K562 (cell line): Measurements from ENCODE around the gene ITPK1. TPM values are rescaled to one million over a fixed set of nuclear protein-coding genes. Genes with fewer than 3 reads are reported as not detected.

Source experiments
- ATAC-seq: fragments of 200-7000 bp; cut with Tn5 transposase; 3 replicates; pipeline ENCODE4 v1.9.1; 2020; ENCODE audit warnings: moderate library complexity
- BruUV-seq: library from RNA; stranded (reverse); fragments of 400-500 nt; replicated peaks from 2 replicates; lab custom pipeline; 2021; lab: Mats Ljungman, UMichigan
- CTCF ChIA-PET: fragments of 300-600 bp; formaldehyde crosslinking; extraction: SDS; loops from one replicate; lab custom pipeline; 2021; ENCODE audit warnings: low intra/inter-chr PET ratio; lab: Yijun Ruan, JAX
- POLR2A ChIA-PET: fragments of 300-600, 350-650 bp; sonication (Branson Sonifier 250); formaldehyde crosslinking; extraction: SDS; loops from one replicate; lab custom pipeline; 2021; ENCODE audit warnings: antibody characterized with exemption, inconsistent platforms; lab: Yijun Ruan, JAX
- DNase-seq, 4 experiments: peaks; one replicate each; pipeline versions ENCODE4 v3.0.0 to v3.0.0-alpha.2; 2011 to 2018; ENCODE audit warnings: low spot score in 3 of 4, mixed read lengths in 3 of 4; ENCODE audit errors: extremely low read depth in 1 of 4
- FAIRE-seq: peaks from 2 replicates; lab custom pipeline; 2011; peaks lifted over from hg19 to GRCh38; lab: Jason Lieb, UNC
- H2AFZ ChIP-seq: 2 replicates; pipeline ENCODE4 v1.6.0; 2011; ENCODE audit warnings: low read depth, low read length, control low read depth, inconsistent platforms
- H3K27ac ChIP-seq: fragments of 200-600 bp; 3 replicates; pipeline ENCODE4 v1.8.0; 2011; ENCODE audit warnings: low read depth, mild to moderate bottlenecking, control low read depth, inconsistent platforms, low read length, moderate library complexity, mixed read lengths; ENCODE audit errors: extremely low read depth
- H3K27me3 ChIP-seq, 2 experiments: fragments of 300-600 bp in 1 of 2; 2 replicates in 1 of 2; 3 replicates in 1 of 2; pipeline versions ENCODE4 v1.6.0 to v1.8.0; 2011; ENCODE audit warnings: inconsistent platforms in 2 of 2, low read length in 2 of 2, mild to moderate bottlenecking in 1 of 2, mixed read lengths in 1 of 2, moderate library complexity in 1 of 2; ENCODE audit not compliant: control insufficient read depth in 2 of 2, insufficient read depth in 2 of 2
- H3K36me3 ChIP-seq: fragments of 300-600 bp; 3 replicates; pipeline ENCODE4 v1.8.0; 2011; ENCODE audit warnings: mild to moderate bottlenecking, low read length, inconsistent platforms; ENCODE audit not compliant: control insufficient read depth, insufficient read depth
- H3K4me1 ChIP-seq, 2 experiments: fragments of 200-600 bp in 1 of 2; replicated peaks in 1 of 2; 2 replicates in 1 of 2; 3 replicates in 1 of 2; pipeline versions ENCODE4 v1.5.1 to v1.8.0; 2011; ENCODE audit warnings: inconsistent platforms in 2 of 2, low read length in 2 of 2, mild to moderate bottlenecking in 1 of 2, mixed read lengths in 1 of 2, moderate library complexity in 1 of 2; ENCODE audit not compliant: control insufficient read depth in 2 of 2, insufficient read depth in 2 of 2
- H3K4me2 ChIP-seq: 2 replicates; pipeline ENCODE4 v1.6.1; 2011; ENCODE audit warnings: low read length, control low read depth, inconsistent platforms, mixed read lengths; ENCODE audit not compliant: insufficient read depth
- H3K4me3 ChIP-seq: fragments of 200-600 bp; sonication (generic), shearing (Covaris generic); 2 replicates; pipeline ENCODE4 v1.5.1; 2016; ENCODE audit warnings: control low read depth, inconsistent platforms
- H3K79me2 ChIP-seq: fragments of 200-600 bp; 3 replicates; pipeline ENCODE4 v1.8.0; 2011; ENCODE audit warnings: low read length, inconsistent platforms; ENCODE audit not compliant: control insufficient read depth, insufficient read depth
- H3K9ac ChIP-seq, 2 experiments: 2 replicates each; pipeline versions ENCODE4 v1.6.0 to v1.6.1; 2011; ENCODE audit warnings: low read depth in 2 of 2, low read length in 2 of 2, control low read depth in 1 of 2, inconsistent platforms in 1 of 2, mild to moderate bottlenecking in 1 of 2, mixed read lengths in 1 of 2; ENCODE audit not compliant: insufficient read depth in 1 of 2
- H3K9me1 ChIP-seq: one replicate; pipeline ENCODE4 v1.6.0; 2011; ENCODE audit warnings: inconsistent platforms, mild to moderate bottlenecking, low read length, moderate library complexity; ENCODE audit not compliant: control insufficient read depth, insufficient read depth
- H3K9me3 ChIP-seq: replicated peaks from 2 replicates; pipeline ENCODE4 v1.5.1; 2011; ENCODE audit warnings: low read depth, low read length, inconsistent platforms; ENCODE audit not compliant: control insufficient read depth, insufficient read depth
- H4K20me1 ChIP-seq: replicated peaks from 2 replicates; pipeline ENCODE4 v1.6.1; 2011; ENCODE audit warnings: low read length, inconsistent platforms, mixed read lengths; ENCODE audit not compliant: control insufficient read depth, insufficient read depth
- POLR2G ChIP-seq: fragments of 200-400 bp; formaldehyde crosslinking; IDR thresholded peaks from 2 replicates; pipeline ENCODE4 v1.6.1; 2017; ENCODE audit warnings: low read depth, mild to moderate bottlenecking, antibody characterized with exemption, low read length, moderate library complexity
- WGBS: fragments of 100-300 bp; shearing (Covaris generic); methylation state at CpG from one replicate; pipeline ENCODE4 v1.1.6; 2016; ENCODE audit warnings: low coverage, mixed read lengths; ENCODE audit not compliant: insufficient coverage; ENCODE audit errors: missing lambda C conversion rate; 5-methylcytosine and 5-hydroxymethylcytosine counted together
- in situ Hi-C: fragments of 300-500 bp; cut with MboI; formaldehyde crosslinking; loops from 4 replicates; pipeline ENCODE4 v1.15.0; 2018; ENCODE audit warnings: inconsistent platforms, mixed read lengths
- intact Hi-C: fragments of 100-400 bp; cut with micrococcal nuclease; formaldehyde crosslinking; loops from 2 replicates; pipeline ENCODE4 v1.14.2; 2022
- polyA plus RNA-seq, 8 experiments: library from polyadenylated mRNA; depleted of rRNA in 4 of 8; stranded (reverse) in 5 of 8; unstranded in 3 of 8; fragments of >200 nt; fragmentation: Nextera tagmentation in 2 of 8; fragmentation: Illumina TruSeq in 1 of 8; extraction: Ambion mirVana in 2 of 8; extraction: Trizol in 1 of 8; gene quantifications; 2 replicates each; pipeline versions ENCODE4 v1.2.1 to v1.2.3, GENCODE V29; 2011 to 2014; ENCODE audit warnings: inconsistent platforms in 1 of 8, missing spikeins in 1 of 8
- total RNA-seq, 7 experiments: library from RNA; depleted of rRNA in 6 of 7; stranded (reverse); fragments of >200 nt in 6 of 7; fragmentation: Illumina TruSeq in 2 of 7; extraction: Trizol in 2 of 7; gene quantifications; 2 replicates each; pipeline versions ENCODE4 v1.2.1 to v1.2.3, GENCODE V29; 2011 to 2021; ENCODE audit warnings: low replicate concordance in 1 of 7
- TF ChIP-seq, protein P1 (sequence below): IDR thresholded peaks from 3 replicates; pipeline ENCODE4 v1.6.1; 2011; ENCODE audit warnings: borderline replicate concordance, mild to moderate bottlenecking, moderate library complexity; ENCODE audit not compliant: insufficient read length; ENCODE audit errors: extremely low read depth

The ITPK1 gene
- total and polyA plus RNA-seq, 9 of the 15 experiments (the other 6 are each of a cell fraction or from before 2014, with no cell fraction given), result 1.2 to 39.2 (median 23.0) TPM

DNA sequence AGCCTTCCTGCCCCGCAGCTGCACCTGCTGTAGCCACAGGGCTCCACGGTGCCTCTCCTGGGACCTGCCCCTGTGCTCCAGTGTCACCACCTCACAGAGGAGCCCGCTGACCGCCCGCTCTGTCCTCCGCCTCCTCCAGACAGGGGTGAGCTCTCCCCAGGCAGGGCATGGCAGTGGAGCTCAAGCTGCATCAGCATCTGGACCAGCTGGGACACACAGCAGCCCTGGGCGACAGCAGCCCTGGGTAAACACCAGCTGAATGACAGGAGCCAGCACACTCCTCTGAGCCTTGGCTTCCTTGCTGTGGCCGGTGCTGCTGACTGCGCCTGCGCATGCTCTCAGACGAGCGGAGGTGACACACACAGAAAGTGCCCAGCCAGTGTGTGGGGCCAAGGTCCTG lies 170.7 kb downstream of the ITPK1 start:
- peaks cover 7% of the 10 kb centered on the region for H3K9me1 ChIP-seq
- FAIRE-seq (no peak), ATAC-seq (no peak), DNase-seq (no peak)
- in situ Hi-C loops, result no loop called here
- no peak overlapping the region for H3K27ac ChIP-seq
- CTCF ChIA-PET, result no interaction called here
- H3K9me3 ChIP-seq, result no peaks in the 10 kb centered on the region
- H4K20me1 ChIP-seq, result no peaks in the 10 kb centered on the region
- no peak overlapping the region for H3K4me3 ChIP-seq
- 0 out of 3 replicates have a peak, but pooled peaks cover 2% of the 10 kb centered on the region for H3K36me3 ChIP-seq
- H3K4me1 ChIP-seq, result peaks cover 0 to 33% of the 10 kb centered on the region in 2 experiments; a peak in 3 of 5 replicates
- no peak overlapping the region for H3K4me2 ChIP-seq
- no peaks in the 10 kb centered on the region for H3K27me3 ChIP-seq
- intact Hi-C loops, result no loop called here
- no peak overlapping the region for H3K9ac ChIP-seq
- no peak overlapping the region for H2AFZ ChIP-seq
- BruUV-seq, result no TSS peak
- no peaks in the 10 kb centered on the region for H3K79me2 ChIP-seq
- 83% methylated on average over 6 of the region's 12 CpGs for WGBS
- 0 out of 2 replicates have a peak, but pooled peaks have one; percentile 16 for TF ChIP-seq POLR2G
- TF ChIP-seq, protein P1, sequence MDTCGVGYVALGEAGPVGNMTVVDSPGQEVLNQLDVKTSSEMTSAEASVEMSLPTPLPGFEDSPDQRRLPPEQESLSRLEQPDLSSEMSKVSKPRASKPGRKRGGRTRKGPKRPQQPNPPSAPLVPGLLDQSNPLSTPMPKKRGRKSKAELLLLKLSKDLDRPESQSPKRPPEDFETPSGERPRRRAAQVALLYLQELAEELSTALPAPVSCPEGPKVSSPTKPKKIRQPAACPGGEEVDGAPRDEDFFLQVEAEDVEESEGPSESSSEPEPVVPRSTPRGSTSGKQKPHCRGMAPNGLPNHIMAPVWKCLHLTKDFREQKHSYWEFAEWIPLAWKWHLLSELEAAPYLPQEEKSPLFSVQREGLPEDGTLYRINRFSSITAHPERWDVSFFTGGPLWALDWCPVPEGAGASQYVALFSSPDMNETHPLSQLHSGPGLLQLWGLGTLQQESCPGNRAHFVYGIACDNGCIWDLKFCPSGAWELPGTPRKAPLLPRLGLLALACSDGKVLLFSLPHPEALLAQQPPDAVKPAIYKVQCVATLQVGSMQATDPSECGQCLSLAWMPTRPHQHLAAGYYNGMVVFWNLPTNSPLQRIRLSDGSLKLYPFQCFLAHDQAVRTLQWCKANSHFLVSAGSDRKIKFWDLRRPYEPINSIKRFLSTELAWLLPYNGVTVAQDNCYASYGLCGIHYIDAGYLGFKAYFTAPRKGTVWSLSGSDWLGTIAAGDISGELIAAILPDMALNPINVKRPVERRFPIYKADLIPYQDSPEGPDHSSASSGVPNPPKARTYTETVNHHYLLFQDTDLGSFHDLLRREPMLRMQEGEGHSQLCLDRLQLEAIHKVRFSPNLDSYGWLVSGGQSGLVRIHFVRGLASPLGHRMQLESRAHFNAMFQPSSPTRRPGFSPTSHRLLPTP, result no peak
- POLR2A ChIA-PET, result interaction anchor here (0.8 to 1.2 kb wide), 3 partner anchors 11 to 59 kb away, joined by 3 to 4 read pairs (median 3); no protein-coding TSS in a partner anchor
